Panc1 (cell line): Measurements from ENCODE around the gene LIMCH1.

Experiments used
- CTCF ChIP-seq: fragments of 450-650 bp; IDR thresholded peaks from 2 replicates; pipeline ENCODE4 v1.5.1; 2017; ENCODE audit warnings: mild to moderate bottlenecking
- POLR2AphosphoS5 ChIP-seq: IDR thresholded peaks from 2 replicates; pipeline ENCODE4 v1.6.1; 2012; ENCODE audit warnings: mild to moderate bottlenecking, low read depth, low read length, moderate library complexity
- REST ChIP-seq, 2 experiments: IDR thresholded peaks; 2 replicates each; pipeline ENCODE4 v1.6.1; 2011 to 2012; ENCODE audit warnings: low read depth in 2 of 2, control low read depth in 1 of 2, low read length in 1 of 2, mild to moderate bottlenecking in 1 of 2, moderate library complexity in 1 of 2; ENCODE audit not compliant: insufficient read depth in 1 of 2
- SIN3A ChIP-seq: IDR thresholded peaks from 2 replicates; pipeline ENCODE4 v1.6.1; 2012; ENCODE audit warnings: low read depth, mild to moderate bottlenecking, low read length, moderate library complexity, borderline replicate concordance; ENCODE audit not compliant: insufficient read depth
- TCF7L2 ChIP-seq: IDR thresholded peaks from 2 replicates; pipeline ENCODE4 v1.6.1; 2011; ENCODE audit warnings: mild to moderate bottlenecking, low read depth, low read length, inconsistent platforms

GRCh38 chr4:41611124-41611838, 73.3 kb downstream of the LIMCH1 start:
- TF ChIP-seq CTCF (no peak), SIN3A (no peak), POLR2AphosphoS5 (no peak), TCF7L2 (no peak), REST (IDR thresholded peaks at IDR 0.05; ENCODE audit: insufficient read depth in 1 of 2, low read depth in 2 of 2, low read length in 1 of 2) (no peak)
